CD4-positive, CD25-positive, alpha-beta regulatory T cell (primary cell): ENCODE data around the gene COQ8A. TPM values are rescaled to one million over a fixed set of nuclear protein-coding genes. Genes with fewer than 3 reads are reported as not detected.

ENCODE experiments used
- ATAC-seq, 2 donors: fragments of 150-1000 bp; cut with Tn5 transposase; one replicate each; pipeline ENCODE4 v1.10.0; 2021; ENCODE audit warnings: low read depth in 2 of 2, moderate number of reproducible peaks in 2 of 2, moderate library complexity in 1 of 2
- DNase-seq, 3 donors: peaks; one replicate each; pipeline versions ENCODE4 v3.0.0 to v3.0.0-alpha.2; 2012 to 2022; ENCODE audit warnings: mixed read lengths in 1 of 3
- H3K27ac ChIP-seq: one replicate; pipeline ENCODE4 v1.7.0; 2013; ENCODE audit warnings: mild to moderate bottlenecking, low read length; ENCODE audit not compliant: insufficient read depth, poor library complexity, severe bottlenecking
- H3K27me3 ChIP-seq: one replicate; pipeline ENCODE4 v1.7.0; 2013; ENCODE audit warnings: low read length; ENCODE audit not compliant: control insufficient read depth, insufficient read depth
- H3K36me3 ChIP-seq: one replicate; pipeline ENCODE4 v1.7.0; 2013; ENCODE audit warnings: mild to moderate bottlenecking, low read length, moderate library complexity; ENCODE audit not compliant: control insufficient read depth, insufficient read depth
- H3K4me1 ChIP-seq: 2 replicates; pipeline ENCODE4 v1.7.0; 2013; ENCODE audit warnings: mild to moderate bottlenecking, low read length; ENCODE audit not compliant: insufficient read depth, control insufficient read depth, poor library complexity, severe bottlenecking
- H3K4me3 ChIP-seq: one replicate; pipeline ENCODE4 v1.7.0; 2013; ENCODE audit warnings: low read depth, mild to moderate bottlenecking, low read length, moderate library complexity
- H3K9me3 ChIP-seq, 2 experiments: 1 replicate in 1 of 2; 2 replicates in 1 of 2; pipeline ENCODE4 v1.7.0; 2013; ENCODE audit warnings: low read length in 2 of 2, mild to moderate bottlenecking in 1 of 2, moderate library complexity in 1 of 2; ENCODE audit not compliant: control insufficient read depth in 2 of 2
- H3K27ac Mint-ChIP-seq, 3 donors: one replicate each; pipeline ENCODE4 v1.8.0; 2020 to 2022; ENCODE audit warnings: mild to moderate bottlenecking in 3 of 3, mixed read lengths in 3 of 3, moderate library complexity in 2 of 3
- H3K27me3 Mint-ChIP-seq: one replicate; pipeline ENCODE4 v1.8.0; 2022; ENCODE audit warnings: mild to moderate bottlenecking, mixed read lengths
- H3K36me3 Mint-ChIP-seq: one replicate; pipeline ENCODE4 v1.8.0; 2020; ENCODE audit warnings: mixed read lengths
- H3K4me1 Mint-ChIP-seq, 4 donors: one replicate each; pipeline ENCODE4 v1.8.0; 2020 to 2022; ENCODE audit warnings: mixed read lengths in 4 of 4, mild to moderate bottlenecking in 1 of 4
- H3K4me3 Mint-ChIP-seq, 4 donors: one replicate each; pipeline ENCODE4 v1.8.0; 2020 to 2022; ENCODE audit warnings: mild to moderate bottlenecking in 4 of 4, mixed read lengths in 4 of 4, moderate library complexity in 3 of 4
- H3K9me3 Mint-ChIP-seq, 7 donors: one replicate each; pipeline ENCODE4 v1.8.0; 2020 to 2022; ENCODE audit warnings: mixed read lengths in 7 of 7, mild to moderate bottlenecking in 3 of 7, moderate library complexity in 2 of 7
- polyA plus RNA-seq, 4 donors: library from polyadenylated mRNA; unstranded; fragments of 300-500 nt; fragmentation: Illumina TruSeq; gene quantifications; one replicate each; pipeline ENCODE4 v1.2.3, GENCODE V29; 2021
- total RNA-seq: library from RNA; stranded (reverse); gene quantifications from one replicate; pipeline ENCODE4 v1.2.3, GENCODE V29; 2022

The COQ8A gene
- total and polyA plus RNA-seq, 5 donors from 2014 or later: 44.1 to 60.1 (median 54.4) TPM

GRCh38 chr1:226985239-226985838 lies 45.2 kb downstream of the COQ8A start:
- H3K36me3 Mint-ChIP-seq: peaks cover 13% of the 10 kb centered on the region
- Histone ChIP-seq H3K27ac (no peak overlapping the region), H3K4me1 (peaks cover 29% of the 10 kb centered on the region), H3K9me3 (no peaks in the 10 kb centered on the region), H3K27me3 (no peaks in the 10 kb centered on the region), H3K36me3 (peaks cover 39% of the 10 kb centered on the region), H3K4me3 (no peak overlapping the region)
- H3K4me3 Mint-ChIP-seq: no peak overlapping the region
- H3K27me3 Mint-ChIP-seq: no peaks in the 10 kb centered on the region
- H3K27ac Mint-ChIP-seq: no peak overlapping the region
- no peaks in the 10 kb centered on the region for H3K9me3 Mint-ChIP-seq
- DNase-seq (no peak), ATAC-seq (no peak)
- peaks cover 16 to 37% (median 20%) of the 10 kb centered on the region in 4 donors for H3K4me1 Mint-ChIP-seq

GRCh38 chr1:226985839-226986463 lies 45.9 kb downstream of the COQ8A start:
- ATAC-seq: no peak
- DNase-seq: no peak
- no peaks in the 10 kb centered on the region for H3K27me3 Mint-ChIP-seq
- H3K9me3 ChIP-seq: no peaks in the 10 kb centered on the region
- no peak overlapping the region for H3K4me3 ChIP-seq
- no peaks in the 10 kb centered on the region for H3K9me3 Mint-ChIP-seq
- H3K27ac ChIP-seq: no peak overlapping the region
- H3K4me3 Mint-ChIP-seq: no peak overlapping the region
- H3K27ac Mint-ChIP-seq: peak overlapping the region in 1 of 3 donors; percentile 59
- peaks cover 34% of the 10 kb centered on the region for H3K4me1 ChIP-seq
- H3K4me1 Mint-ChIP-seq: peaks cover 22 to 42% (median 25%) of the 10 kb centered on the region in 4 donors
- peaks cover 13% of the 10 kb centered on the region for H3K36me3 Mint-ChIP-seq
- no peaks in the 10 kb centered on the region for H3K27me3 ChIP-seq
- H3K36me3 ChIP-seq: peaks cover 39% of the 10 kb centered on the region

- no peak overlapping the region for H3K4me3 Mint-ChIP-seq
- Histone ChIP-seq H3K4me1 (peaks cover 34% of the 10 kb centered on the region), H3K36me3 (peaks cover 39% of the 10 kb centered on the region), H3K9me3 (no peaks in the 10 kb centered on the region), H3K27ac (no peak overlapping the region), H3K27me3 (no peaks in the 10 kb centered on the region), H3K4me3 (no peak overlapping the region)
- H3K27ac Mint-ChIP-seq: peak overlapping the region in 2 of 3 donors; percentile 59 to 78
- ATAC-seq: no peak
- no peak for DNase-seq
- H3K9me3 Mint-ChIP-seq: no peaks in the 10 kb centered on the region
- H3K27me3 Mint-ChIP-seq: no peaks in the 10 kb centered on the region
- H3K36me3 Mint-ChIP-seq: peaks cover 13% of the 10 kb centered on the region
- peaks cover 22 to 42% (median 25%) of the 10 kb centered on the region in 4 donors for H3K4me1 Mint-ChIP-seq
These were observed 46.5 kb downstream of the COQ8A start for GRCh38 chr1:226986496-226987178.

- Histone ChIP-seq H3K27me3 (no peaks in the 10 kb centered on the region), H3K27ac (no peak overlapping the region), H3K36me3 (peaks cover 36% of the 10 kb centered on the region), H3K9me3 (no peaks in the 10 kb centered on the region), H3K4me1 (peaks cover 34% of the 10 kb centered on the region), H3K4me3 (no peak overlapping the region)
- peak overlapping the region in 1 of 3 donors; percentile 78 for H3K27ac Mint-ChIP-seq
- no peaks in the 10 kb centered on the region for H3K9me3 Mint-ChIP-seq
- H3K27me3 Mint-ChIP-seq: no peaks in the 10 kb centered on the region
- peaks cover 22 to 42% (median 25%) of the 10 kb centered on the region in 4 donors for H3K4me1 Mint-ChIP-seq
- H3K4me3 Mint-ChIP-seq: no peak overlapping the region
- no peak for DNase-seq
- peaks cover 13% of the 10 kb centered on the region for H3K36me3 Mint-ChIP-seq
- no peak for ATAC-seq
These were observed 47.1 kb downstream of the COQ8A start for GRCh38 chr1:226987179-226987536.

GRCh38 chr1:226987623-226988333 lies 47.7 kb downstream of the COQ8A start:
- no peaks in the 10 kb centered on the region for H3K27me3 ChIP-seq
- no peaks in the 10 kb centered on the region for H3K9me3 Mint-ChIP-seq
- peaks cover 13% of the 10 kb centered on the region for H3K36me3 Mint-ChIP-seq
- no peaks in the 10 kb centered on the region for H3K27me3 Mint-ChIP-seq
- peaks cover 34% of the 10 kb centered on the region for H3K4me1 ChIP-seq
- H3K4me3 Mint-ChIP-seq: peak overlapping the region in 1 of 4 donors; percentile 43
- H3K4me3 ChIP-seq: no peak overlapping the region
- peaks cover 34% of the 10 kb centered on the region for H3K36me3 ChIP-seq
- no peaks in the 10 kb centered on the region for H3K9me3 ChIP-seq
- peak overlapping the region; percentile 66 to 90 (median 82) for H3K27ac Mint-ChIP-seq
- ATAC-seq (no peak), DNase-seq (no peak)
- H3K27ac ChIP-seq: peak overlapping the region; percentile 62
- H3K4me1 Mint-ChIP-seq: peaks cover 22 to 42% (median 25%) of the 10 kb centered on the region in 4 donors

DNA sequence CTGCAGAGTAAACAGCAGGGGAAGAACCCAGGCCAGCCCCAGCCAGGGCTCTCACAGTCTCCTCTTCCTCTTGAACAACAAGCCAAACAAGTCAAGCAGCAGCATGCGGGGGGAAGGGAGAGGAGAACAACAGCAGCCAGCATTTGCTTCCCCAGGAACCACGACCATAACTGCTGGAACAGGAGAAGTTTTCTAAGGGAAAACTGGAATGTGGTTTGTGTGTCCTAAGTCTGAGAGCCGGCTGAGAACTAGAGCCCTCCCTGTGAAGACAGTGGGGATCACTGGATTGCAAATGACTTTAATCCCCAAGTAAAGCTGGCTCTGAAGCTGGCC lies 48.2 kb downstream of the COQ8A start:
- H3K36me3 Mint-ChIP-seq: peaks cover 13% of the 10 kb centered on the region
- peak overlapping the region; percentile 62 for H3K27ac ChIP-seq
- peaks cover 22 to 42% (median 25%) of the 10 kb centered on the region in 4 donors for H3K4me1 Mint-ChIP-seq
- H3K36me3 ChIP-seq: peaks cover 32% of the 10 kb centered on the region
- peak overlapping the region; percentile 7 for H3K4me3 ChIP-seq
- no peaks in the 10 kb centered on the region for H3K9me3 Mint-ChIP-seq
- peak overlapping the region in 1 of 4 donors; percentile 43 for H3K4me3 Mint-ChIP-seq
- H3K9me3 ChIP-seq: no peaks in the 10 kb centered on the region
- H3K27me3 ChIP-seq: no peaks in the 10 kb centered on the region
- DNase-seq (peak in 1 of 3 donors; percentile 65), ATAC-seq (no peak)
- peaks cover 34% of the 10 kb centered on the region for H3K4me1 ChIP-seq
- H3K27me3 Mint-ChIP-seq: no peaks in the 10 kb centered on the region
- H3K27ac Mint-ChIP-seq: peak overlapping the region; percentile 82 to 95 (median 90)

DNA sequence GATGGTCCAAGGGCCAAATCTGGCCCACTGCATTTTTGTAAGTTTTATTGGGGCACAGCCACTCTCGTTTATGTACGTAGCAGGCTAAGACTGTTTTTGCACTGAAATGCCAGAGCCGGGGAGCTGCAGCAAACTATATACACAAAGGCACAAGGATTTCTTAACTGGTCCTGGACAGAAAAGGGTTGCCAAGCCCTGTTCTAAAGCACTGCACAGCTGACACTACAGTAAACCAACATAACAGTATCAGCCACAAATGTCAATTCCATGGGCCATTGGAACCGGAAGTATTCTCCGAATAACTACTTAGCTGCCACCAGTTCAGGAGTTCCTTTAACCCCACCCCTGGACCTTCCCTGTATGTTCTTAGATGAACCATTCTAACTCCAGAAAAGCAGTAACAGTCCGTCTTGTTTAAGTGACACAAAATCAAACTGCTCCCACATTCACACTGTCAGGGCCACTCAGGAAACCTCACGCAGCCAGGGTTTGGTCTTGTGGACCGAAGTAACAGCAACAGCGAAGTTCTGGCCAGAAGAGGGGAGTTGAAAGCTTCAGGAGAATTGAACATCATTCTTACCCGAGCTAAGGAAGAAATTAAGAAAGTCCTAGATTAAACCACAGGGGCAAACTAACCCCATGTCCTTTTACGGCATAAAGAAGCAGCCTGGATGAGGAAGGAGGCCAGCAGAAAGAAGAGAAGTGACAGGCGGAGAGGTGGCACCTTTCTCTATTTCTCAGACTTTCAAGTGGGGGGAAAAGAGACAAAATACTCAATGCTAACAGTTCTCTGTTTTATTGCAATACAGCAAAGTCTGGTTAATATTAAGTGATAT lies 49.2 kb downstream of the COQ8A start:
- Histone ChIP-seq H3K36me3 (peaks cover 28% of the 10 kb centered on the region), H3K4me1 (peaks cover 34% of the 10 kb centered on the region), H3K27ac (peak overlapping the region; percentile 62), H3K27me3 (no peaks in the 10 kb centered on the region), H3K9me3 (no peaks in the 10 kb centered on the region), H3K4me3 (peak overlapping the region; percentile 56)
- DNase-seq (peak in 1 of 3 donors; percentile 17), ATAC-seq (no peak)
- Mint-ChIP-seq H3K27me3 (no peaks in the 10 kb centered on the region), H3K9me3 (no peaks in the 10 kb centered on the region), H3K36me3 (peaks cover 13% of the 10 kb centered on the region), H3K4me1 (peaks cover 22 to 42% (median 25%) of the 10 kb centered on the region in 4 donors), H3K4me3 (peak overlapping the region in 3 of 4 donors; percentile 44 to 78 (median 45)), H3K27ac (peak overlapping the region; percentile 87 to 95 (median 90))
